DMS53 treated with DMSO at 0.1 percent for 48 hours (cell line): ENCODE data around the gene SLC25A22.

ENCODE experiments used
- DNase-seq: peaks from one replicate; lab custom pipeline; 2025; ENCODE audit not compliant: unreplicated experiment; lab: John Stamatoyannopoulos, UW

SLC25A22 gene

GRCh38 chr11:791658-792534 is 6.2 kb downstream of the SLC25A22 start:
- DNase-seq, result no peak

DNA sequence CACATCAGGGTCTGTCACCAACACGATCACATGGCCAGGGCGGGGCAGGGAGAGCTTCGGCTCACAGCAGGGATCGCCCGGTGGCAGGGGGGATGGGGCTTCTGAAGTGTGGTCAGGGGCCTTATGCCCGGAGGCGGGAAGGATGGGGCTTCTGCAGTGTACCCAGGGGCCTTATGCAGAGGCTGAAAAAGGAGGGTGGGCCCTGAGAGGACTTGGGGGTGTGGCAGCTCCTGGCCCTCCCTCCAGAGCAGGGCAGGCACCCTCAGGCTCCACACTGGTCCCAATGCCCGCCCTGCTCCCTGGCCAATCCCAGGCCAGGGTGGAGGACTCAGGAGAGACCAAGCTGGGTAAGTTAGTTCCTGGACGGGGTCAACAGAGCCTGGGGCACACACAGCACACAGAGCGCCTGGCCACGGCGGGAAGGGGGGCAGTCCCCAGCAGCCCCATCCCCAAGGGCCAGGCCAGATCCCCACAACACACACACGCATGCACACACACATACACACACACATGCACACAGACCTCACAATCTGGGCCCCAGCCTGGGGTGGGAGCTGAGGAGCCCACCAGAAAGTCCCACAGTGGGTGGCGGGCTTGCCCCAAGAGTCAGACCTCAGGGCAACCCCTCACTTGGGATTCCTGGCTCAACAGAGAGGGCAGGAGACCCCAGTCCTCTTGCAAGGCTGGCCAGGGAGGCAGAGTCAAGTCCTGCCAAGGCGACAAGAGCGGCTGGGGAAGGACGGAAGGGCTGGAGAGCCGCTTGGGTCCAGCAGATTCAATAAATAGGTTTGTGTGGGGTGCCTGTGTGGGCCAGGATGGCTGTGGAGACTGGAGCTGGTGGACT is 7.1 kb downstream of the SLC25A22 start:
- no peak for DNase-seq

DNA sequence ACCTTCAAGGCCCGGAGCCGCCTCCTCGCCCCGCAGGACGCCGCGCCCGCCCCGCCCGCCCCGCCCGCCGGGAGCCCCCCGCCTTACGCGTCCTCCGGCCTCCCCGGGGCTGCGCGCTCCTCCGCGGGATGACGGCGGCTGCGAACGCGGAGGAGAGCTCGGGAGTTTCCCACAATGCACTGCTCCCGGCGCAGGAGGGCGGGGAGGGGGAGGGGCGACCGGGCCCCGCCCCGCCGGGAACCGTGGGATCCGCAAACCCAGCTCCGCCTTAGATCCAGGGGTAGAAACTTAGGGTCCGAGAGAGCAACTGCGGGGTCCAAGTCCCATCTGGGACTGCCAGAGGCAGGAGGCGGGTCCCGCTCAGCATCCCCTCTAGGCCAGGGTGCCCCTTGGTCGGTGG is 8.1 kb downstream of the SLC25A22 start, which contains the start of gene CEND1:
CEND1 (minus strand) TSS at position 148 of the 400 bp plus-strand sequence. CDS start 1,514 bp downstream, outside the sequence.
- DNase-seq, result no peak

DNA sequence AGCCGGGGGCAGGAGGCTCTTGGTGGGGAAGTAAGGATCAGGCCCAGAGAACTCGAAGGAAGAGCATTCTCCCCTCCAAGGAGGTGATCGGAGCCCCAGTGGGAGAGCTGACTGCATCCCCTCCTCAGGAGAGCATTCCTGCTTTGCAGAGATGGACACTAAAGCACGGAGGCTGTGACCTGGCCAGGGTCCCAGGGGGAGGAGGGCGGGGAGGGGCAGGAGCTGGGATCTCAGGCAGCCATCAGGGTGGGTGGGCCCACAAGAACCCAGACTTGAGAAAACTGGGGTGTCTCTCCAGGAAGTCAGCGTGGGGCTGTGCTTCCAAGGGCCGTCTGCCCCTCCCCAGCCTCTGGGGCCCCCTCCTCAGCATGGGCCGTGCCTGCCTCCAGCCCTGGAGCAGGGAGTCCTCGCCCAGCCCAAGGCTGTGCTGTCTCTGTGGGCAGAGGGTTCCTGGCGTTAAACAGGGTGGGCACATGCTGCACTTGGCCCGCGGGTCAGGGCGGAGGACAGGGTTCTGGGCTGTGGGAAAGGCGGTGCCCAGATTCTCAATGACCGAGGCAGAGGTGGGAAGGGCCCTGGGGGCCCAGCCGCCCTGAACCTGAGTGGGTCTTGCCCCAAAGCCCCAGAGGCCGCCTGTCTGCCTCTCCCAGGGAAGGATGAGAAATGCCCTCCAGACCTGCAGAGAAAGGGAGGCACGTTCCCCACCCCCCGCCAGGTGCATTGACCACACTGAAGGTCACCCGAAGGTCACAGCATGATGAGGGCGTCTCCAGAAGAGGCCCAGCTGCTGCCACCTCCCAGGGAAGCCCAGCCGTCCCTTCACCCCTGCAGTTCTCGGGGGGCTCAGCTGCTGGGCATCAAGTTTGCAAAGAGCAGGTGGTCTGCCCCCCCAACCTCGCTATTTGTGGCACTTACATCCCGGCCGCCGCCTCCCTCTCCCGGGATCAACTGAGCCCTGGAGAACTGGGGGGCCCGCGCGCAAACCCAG is 8.8 kb downstream of the SLC25A22 start:
- no peak for DNase-seq

DNA sequence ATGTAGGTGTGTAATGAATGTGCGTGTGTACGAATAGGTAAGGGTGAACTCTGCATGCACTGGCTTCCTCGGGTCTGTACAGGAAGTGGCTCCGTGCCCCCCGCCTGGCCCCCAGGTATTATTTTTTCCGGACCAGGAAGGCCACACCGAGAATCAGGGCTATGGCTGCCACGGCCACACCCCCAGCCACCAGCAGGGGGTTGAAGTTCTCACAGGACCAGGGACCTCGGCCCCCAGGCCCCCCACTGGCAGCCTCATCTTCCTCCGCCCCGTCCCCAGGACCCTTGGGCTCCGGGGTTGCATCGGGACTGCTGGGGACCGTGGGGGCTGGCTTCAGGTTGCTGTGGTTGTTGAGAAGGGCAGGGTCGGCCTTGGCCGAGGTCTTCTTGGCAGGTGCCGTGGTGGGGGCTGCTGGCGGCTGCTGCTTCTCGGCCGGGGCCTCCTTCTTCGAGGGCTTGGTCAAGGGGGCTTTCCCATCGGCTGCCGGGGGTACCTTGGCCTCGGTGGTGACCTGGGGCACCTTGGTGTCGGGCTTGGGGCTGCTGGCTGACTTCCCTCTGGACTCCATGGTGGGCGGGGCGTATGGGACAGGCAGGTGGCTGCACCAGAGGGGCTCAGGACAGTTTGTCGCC is 10.0 kb downstream of the SLC25A22 start:
- DNase-seq, result no peak

DNA sequence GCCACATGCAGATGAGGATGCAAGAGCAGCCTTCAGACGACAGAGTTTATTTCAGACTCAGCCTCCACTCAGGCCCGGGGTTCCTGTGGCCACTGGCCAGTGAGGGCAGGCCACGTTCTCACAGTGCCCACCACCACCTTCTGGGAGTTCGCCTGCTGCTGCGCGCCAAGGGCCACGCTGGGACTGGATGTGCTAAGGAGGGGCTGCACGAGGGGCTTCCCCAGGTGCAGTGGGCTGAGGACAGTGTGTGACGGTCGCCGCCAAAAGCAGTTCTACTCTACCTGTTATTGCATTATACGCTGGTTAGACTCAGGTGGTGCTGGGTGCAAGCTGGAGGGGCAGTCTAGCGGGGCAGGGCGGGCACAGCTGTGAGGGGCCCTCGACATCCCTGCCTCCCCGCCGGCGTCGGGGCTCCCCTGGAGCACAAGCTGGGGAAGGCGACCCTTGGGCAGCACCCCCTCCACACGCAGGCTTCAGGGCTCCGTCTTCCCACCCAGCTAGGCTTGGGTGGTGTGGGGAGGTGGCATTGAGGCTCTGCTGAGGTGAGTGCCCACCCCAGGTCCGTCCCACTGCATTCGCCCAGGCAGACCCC is 10.9 kb downstream of the SLC25A22 start:
- DNase-seq, result no peak

DNA sequence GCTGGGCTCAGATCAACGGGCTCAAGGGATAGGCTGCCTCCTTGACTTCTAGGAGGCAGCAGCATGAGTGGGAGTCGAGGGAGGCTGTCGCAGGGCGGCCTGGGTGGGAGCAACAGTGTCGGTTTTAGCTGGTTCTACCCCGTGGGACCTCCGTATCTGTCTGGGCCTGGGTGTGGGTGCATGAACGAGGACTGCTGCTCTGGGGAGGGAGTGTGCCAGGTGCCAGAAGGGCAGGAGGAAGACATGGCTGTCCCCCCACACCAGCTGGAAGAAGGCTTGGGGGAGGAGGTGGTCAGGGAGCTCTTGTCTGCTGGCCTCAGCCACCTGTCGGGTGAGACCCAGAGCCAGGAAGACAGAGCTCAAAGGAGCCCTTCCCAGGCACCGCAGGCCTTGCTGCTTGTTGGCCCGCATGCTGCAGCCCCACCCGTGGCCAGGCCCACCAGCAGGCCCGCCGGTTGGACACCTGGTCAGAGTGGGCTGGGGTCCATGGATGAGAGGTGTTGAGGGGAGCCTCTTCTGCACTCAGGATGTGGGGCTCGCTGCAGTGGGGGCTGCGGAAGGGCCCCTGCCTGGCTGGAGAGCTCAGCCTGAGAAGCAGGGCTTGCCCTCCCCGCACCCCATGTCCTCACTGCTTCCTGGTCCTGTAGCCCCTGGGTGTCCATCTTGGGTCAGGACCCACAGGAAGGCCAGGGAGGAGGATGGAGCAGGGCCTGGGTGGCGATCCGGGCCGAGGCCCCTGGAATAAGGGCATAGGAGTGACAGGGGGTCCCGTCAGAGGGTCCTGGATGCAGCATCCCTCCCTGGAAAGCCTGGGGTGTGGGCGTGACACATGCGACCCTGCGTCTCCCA is 11.6 kb downstream of the SLC25A22 start:
- DNase-seq, result no peak

- no peak for DNase-seq
These were observed 14.5 kb downstream of the SLC25A22 start for GRCh38 chr11:783581-784015.

GRCh38 chr11:782264-783174 is 15.6 kb downstream of the SLC25A22 start:
- DNase-seq, result no peak

DNA sequence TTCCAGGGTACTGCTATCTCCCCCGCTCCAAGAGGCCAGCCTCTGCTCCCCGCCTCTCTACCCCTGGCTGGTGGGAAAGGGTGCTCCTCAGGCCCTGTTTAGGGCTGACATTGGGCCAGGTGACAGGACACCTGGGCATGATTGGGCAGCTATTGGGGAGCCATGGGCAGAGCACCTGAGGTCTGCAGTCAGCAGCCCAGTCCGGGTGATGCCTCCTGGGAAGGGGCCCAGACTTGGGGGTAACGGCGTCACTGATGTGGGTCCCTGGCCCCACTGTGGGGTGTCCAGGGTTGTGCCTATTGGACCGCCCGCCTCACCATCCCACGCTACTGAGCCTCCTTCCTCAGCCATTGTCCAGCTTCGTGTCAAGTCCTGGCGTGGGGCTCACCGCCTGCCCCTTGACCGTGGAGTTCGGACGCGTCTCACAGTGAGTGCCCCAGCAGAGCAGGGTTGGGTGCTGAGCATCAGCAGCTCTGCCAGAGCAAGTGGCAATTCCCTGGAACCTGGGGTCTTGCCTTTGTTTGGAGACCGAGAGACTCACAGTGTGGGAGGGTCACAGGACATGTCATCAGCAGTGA is 18.0 kb downstream of the SLC25A22 start:
- DNase-seq, result no peak

GRCh38 chr11:778976-779954 is 18.8 kb downstream of the SLC25A22 start:
- no peak for DNase-seq

- DNase-seq, result peak; percentile 87
These were observed 20.5 kb downstream of the SLC25A22 start, which contains the start of gene GATD1 for GRCh38 chr11:777288-778255. GATD1 (minus strand) TSS chr11:777487; CDS start chr11:777462, 25 bp downstream.

DNA sequence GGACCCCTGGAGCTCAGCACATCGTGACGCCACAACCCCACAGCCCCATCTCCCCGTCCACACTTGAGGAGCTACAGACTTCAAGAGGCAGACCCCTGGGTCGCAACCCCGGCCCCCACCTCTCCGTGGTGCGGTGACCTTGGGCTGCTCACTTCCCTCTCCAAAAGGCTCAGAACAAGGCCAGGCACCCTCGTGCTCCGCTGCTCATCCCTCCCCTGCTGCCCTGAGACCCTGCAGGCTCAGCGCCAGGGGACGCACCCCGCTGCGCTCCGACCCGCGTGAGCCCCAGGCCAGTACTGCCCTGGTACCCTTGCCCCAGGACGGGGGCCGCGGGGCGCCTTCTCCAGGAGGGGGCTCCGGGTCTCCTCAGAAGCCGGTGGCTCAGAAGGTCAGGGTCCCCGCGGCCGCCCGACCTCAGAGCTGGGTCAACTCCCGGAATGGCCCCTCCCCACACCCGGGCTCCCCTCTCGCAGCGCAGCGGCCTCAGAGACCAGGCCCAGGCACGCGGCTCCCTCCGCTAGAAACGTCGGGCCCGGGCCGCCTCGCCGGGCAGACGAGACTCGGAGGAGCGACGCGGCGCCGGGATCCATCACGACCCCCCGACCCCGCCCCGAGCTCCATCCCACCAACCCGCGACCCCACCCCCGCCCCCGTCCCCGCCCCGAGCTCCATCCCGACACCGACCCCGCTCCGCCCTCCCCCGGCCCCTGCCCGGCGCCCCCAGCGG is 21.4 kb downstream of the SLC25A22 start:
- no peak for DNase-seq

DNA sequence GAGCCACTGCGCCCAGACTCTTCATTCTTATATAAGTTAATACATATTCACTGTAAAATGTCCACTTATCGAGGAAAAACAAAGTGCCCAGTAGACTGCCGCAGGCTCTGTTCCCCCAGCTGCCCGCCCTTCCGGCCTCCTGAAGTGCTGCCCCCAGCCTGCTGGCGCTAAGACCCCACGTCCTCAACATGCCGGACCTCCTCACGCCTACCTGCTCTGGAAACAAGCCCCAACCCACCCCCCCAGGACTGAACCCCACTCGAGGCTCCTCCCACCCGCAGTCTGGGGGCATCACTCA is 21.9 kb downstream of the SLC25A22 start:
- no peak for DNase-seq
